ENCODE results near the gene HSPB7. TPM values are rescaled to one million over a fixed set of nuclear protein-coding genes. Genes with fewer than 3 reads are reported as not detected.

HSPB7 gene
- total and polyA plus RNA-seq, 8 donors: 1.5 to 22.1 (median 3.7) TPM

DNA sequence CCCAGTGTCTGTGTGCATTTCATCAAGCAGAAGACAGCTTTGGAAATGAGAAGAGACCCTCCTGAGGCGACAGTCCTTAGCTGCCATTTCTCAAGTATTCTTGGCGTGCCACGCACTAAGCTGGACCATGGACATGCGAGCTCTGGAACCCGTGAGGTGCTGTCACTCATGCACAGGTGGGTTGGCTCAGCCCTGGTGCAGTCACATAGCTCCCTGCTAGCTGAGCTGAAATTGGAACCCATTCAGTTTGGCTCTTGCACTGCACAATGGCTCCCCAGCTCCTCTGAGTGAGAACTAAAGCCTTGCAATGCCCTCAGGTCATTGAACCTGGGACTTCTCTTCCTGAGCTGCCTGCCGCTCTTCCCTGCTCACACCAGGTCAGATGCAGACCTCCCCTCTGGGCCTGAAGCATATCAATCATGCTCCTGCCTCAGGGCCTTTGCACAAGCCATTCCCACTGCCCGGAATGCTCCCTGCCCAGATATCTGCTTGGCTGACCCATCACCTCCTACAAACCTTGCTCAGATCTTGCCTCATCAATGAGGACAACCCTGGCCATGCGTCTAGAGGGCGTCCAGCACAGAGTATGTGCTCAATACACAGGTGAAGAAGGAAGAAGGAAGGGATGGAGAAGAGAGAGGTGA is 20.1 kb downstream of the HSPB7 start:
- Histone ChIP-seq H3K4me3 (no peak overlapping the region), H3K4me1 (no peaks in the 10 kb centered on the region), H3K36me3 (no peaks in the 10 kb centered on the region), H3K9me3 (no peaks in the 10 kb centered on the region), H3K27ac (no peak overlapping the region), H3K27me3 (no peaks in the 10 kb centered on the region)
- intact Hi-C loops (cut with DNase I): no loop called here
- ATAC-seq (no peak), DNase-seq (no peak)
- TF ChIP-seq, protein P1, sequence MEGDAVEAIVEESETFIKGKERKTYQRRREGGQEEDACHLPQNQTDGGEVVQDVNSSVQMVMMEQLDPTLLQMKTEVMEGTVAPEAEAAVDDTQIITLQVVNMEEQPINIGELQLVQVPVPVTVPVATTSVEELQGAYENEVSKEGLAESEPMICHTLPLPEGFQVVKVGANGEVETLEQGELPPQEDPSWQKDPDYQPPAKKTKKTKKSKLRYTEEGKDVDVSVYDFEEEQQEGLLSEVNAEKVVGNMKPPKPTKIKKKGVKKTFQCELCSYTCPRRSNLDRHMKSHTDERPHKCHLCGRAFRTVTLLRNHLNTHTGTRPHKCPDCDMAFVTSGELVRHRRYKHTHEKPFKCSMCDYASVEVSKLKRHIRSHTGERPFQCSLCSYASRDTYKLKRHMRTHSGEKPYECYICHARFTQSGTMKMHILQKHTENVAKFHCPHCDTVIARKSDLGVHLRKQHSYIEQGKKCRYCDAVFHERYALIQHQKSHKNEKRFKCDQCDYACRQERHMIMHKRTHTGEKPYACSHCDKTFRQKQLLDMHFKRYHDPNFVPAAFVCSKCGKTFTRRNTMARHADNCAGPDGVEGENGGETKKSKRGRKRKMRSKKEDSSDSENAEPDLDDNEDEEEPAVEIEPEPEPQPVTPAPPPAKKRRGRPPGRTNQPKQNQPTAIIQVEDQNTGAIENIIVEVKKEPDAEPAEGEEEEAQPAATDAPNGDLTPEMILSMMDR (IDR thresholded peaks at IDR 0.05): no peak

DNA sequence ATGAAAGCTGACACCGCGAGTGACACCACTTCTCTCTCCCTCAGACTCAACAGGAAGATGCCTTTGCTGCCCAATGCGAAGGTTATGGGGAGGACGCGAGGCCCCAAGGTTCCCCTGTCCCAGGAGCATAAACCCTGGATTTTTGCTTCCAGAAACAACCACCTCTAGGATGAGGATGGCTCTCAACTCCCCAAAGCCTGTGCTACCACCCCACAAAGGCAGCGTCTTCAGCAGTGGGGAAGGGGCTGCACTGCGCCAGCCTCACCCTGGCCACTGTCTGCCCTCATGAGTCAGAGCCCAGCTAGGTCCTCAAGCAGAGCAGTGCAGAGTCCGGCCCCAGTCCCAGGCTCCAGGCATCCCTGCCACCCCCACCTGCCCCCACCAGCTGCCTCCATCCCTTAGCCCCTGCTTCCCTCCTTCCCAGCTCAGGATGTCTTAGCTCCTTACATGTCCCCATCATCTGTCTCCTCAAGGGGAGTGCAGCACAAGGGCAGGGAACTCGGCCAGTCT is 20.7 kb downstream of the HSPB7 start:
- ATAC-seq: no peak
- Histone ChIP-seq H3K36me3 (no peaks in the 10 kb centered on the region), H3K4me3 (no peak overlapping the region), H3K27me3 (no peaks in the 10 kb centered on the region), H3K27ac (no peak overlapping the region), H3K9me3 (no peaks in the 10 kb centered on the region), H3K4me1 (no peaks in the 10 kb centered on the region)
- intact Hi-C loops (cut with DNase I): no loop called here
- TF ChIP-seq, protein P1 (IDR thresholded peaks at IDR 0.05): no peak
- no peak for DNase-seq

DNA sequence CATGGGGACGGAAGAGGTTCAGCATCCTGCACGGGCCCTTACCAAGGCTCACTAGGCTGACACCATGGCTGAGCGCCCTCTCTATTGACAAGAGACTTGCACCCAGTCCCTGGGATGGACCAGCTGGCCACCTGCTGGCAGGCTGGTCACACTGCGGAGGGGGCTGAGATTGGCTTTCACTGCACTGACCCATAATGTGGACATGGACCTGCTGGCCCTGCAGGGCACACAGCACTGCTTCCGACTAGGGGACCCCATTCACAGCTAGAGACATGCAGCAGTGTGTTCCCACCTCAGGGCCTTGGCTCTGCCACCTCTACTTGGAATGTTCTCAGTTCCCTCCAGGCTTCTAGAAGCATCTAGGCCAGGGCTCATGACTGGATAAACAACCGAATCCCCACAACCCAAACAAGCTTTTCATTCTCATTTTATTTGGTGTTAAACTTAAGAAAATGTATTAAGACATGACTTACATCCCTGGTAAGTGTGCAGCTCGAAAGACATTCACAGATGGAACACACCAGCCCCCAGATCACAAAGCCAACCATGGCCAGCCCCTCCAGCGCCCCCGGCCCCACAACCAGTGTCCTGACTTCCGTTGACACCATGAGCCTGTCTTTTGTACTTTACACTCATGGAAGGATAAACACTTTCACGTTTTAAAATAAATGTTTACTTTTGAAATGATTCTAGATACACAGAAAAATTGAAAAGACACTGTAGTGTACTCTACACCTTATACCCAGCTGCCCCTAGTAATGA is 23.1 kb downstream of the HSPB7 start:
- intact Hi-C loops (cut with DNase I): loop anchor here in 1 of 2 donors (5.0 kb wide), 1 partner anchor 177 kb away; no protein-coding TSS in a partner anchor
- TF ChIP-seq, protein P1 (IDR thresholded peaks at IDR 0.05): peak; percentile 77 to 88

DNA sequence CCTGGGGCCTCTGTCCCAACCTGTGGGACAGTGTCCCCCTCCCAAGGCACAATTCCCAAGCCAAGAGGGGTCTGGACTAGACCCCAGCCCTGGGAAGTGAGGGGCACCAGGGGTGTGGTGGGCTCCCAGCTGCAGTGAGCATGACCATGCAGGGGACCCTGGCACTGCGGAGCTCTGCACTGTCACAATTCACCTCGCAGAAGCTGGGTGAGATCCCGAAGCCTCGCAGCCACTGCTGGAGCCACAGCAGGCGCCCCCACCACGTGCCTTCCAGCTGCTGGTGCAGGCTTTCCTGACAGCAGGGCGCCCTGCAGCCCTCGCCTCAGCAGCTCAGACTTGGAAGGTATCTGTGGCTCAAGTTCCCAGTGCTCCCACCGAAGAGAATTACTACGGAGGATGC is 23.8 kb downstream of the HSPB7 start:
- DNase-seq (no peak), ATAC-seq (no peak)
- no peaks in the 10 kb centered on the region for H3K27me3 ChIP-seq
- intact Hi-C loops (cut with DNase I): loop anchor here in 1 of 2 donors (5.0 kb wide), 1 partner anchor 177 kb away; no protein-coding TSS in a partner anchor
- no peaks in the 10 kb centered on the region for H3K9me3 ChIP-seq
- H3K4me1 ChIP-seq: no peaks in the 10 kb centered on the region
- H3K27ac ChIP-seq: no peak overlapping the region
- no peak overlapping the region for H3K4me3 ChIP-seq
- TF ChIP-seq, protein P1 (IDR thresholded peaks at IDR 0.05): no peak
- no peaks in the 10 kb centered on the region for H3K36me3 ChIP-seq

More for the DNA sequence above, 23.1 kb downstream of the HSPB7 start:
- Histone ChIP-seq H3K4me1 (no peaks in the 10 kb centered on the region), H3K27me3 (no peaks in the 10 kb centered on the region), H3K36me3 (no peaks in the 10 kb centered on the region), H3K4me3 (no peak overlapping the region), H3K9me3 (no peaks in the 10 kb centered on the region), H3K27ac (no peak overlapping the region)
- DNase-seq (peak in 3 of 4 donors; percentile 42 to 90 (median 56)), ATAC-seq (peak; percentile 95)

DNA sequence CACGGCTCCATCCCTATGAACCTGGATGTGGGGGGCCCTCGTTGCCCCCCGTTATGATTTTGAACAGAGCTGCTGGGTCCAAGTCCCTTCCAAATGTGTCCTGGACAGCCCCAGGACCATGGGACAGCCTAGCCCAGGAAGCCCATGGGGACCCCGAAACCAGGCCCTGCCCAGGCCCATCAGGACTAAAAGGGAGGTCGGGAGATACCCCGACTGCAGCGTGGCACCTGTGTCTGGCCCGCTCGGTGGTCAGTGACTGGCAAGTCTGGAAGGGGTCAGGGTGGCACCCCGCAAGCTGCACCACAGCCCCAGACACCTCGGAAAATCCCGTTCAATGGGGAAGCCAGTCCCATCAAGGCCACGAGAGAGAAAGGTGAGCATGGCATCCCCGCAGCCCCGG is 24.2 kb downstream of the HSPB7 start:
- intact Hi-C loops (cut with DNase I): loop anchor here in 1 of 2 donors (5.0 kb wide), 1 partner anchor 176 kb away; no protein-coding TSS in a partner anchor
- ATAC-seq (no peak), DNase-seq (no peak)
- no peak overlapping the region for H3K4me3 ChIP-seq
- no peaks in the 10 kb centered on the region for H3K9me3 ChIP-seq
- no peak overlapping the region for H3K27ac ChIP-seq
- TF ChIP-seq, protein P1 (IDR thresholded peaks at IDR 0.05): no peak
- H3K36me3 ChIP-seq: no peaks in the 10 kb centered on the region
- H3K4me1 ChIP-seq: no peaks in the 10 kb centered on the region
- H3K27me3 ChIP-seq: no peaks in the 10 kb centered on the region
